Thymus (tissue), 11 donors: ENCODE data around the gene NID2. TPM values are rescaled to one million over a fixed set of nuclear protein-coding genes. Genes with fewer than 3 reads are reported as not detected.

Experiments used
- DNase-seq, 9 donors: peaks; one replicate each; pipeline ENCODE4 v3.0.0-alpha.2; 2013; ENCODE audit warnings: low spot score in 9 of 9, low read depth in 6 of 9, missing footprints in 1 of 9
- H3K27ac ChIP-seq, 2 donors: one replicate each; pipeline ENCODE4 v1.5.1; 2013; ENCODE audit warnings: control low read depth in 1 of 2, low read depth in 1 of 2, low read length in 1 of 2, mild to moderate bottlenecking in 1 of 2, moderate library complexity in 1 of 2
- H3K27me3 ChIP-seq, 2 donors: one replicate each; pipeline ENCODE4 v1.5.1; 2013; ENCODE audit warnings: low read length in 1 of 2; ENCODE audit not compliant: control insufficient read depth in 2 of 2, insufficient read depth in 1 of 2
- H3K36me3 ChIP-seq, 2 donors: one replicate each; pipeline ENCODE4 v1.5.1; 2013; ENCODE audit warnings: low read length in 1 of 2, mild to moderate bottlenecking in 1 of 2, moderate library complexity in 1 of 2; ENCODE audit not compliant: control insufficient read depth in 2 of 2, insufficient read depth in 2 of 2
- H3K4me1 ChIP-seq, 2 donors: one replicate each; pipeline ENCODE4 v1.5.1; 2013; ENCODE audit warnings: low read length in 2 of 2; ENCODE audit not compliant: control insufficient read depth in 2 of 2, insufficient read depth in 2 of 2
- H3K4me3 ChIP-seq, 2 donors: one replicate each; pipeline ENCODE4 v1.5.1; 2013; ENCODE audit warnings: low read length in 2 of 2, control low read depth in 1 of 2, mild to moderate bottlenecking in 1 of 2
- H3K9me3 ChIP-seq, 2 donors: one replicate each; pipeline ENCODE4 v1.5.1; 2013; ENCODE audit warnings: low read length in 1 of 2, mild to moderate bottlenecking in 1 of 2; ENCODE audit not compliant: control insufficient read depth in 2 of 2, insufficient read depth in 1 of 2
- WGBS: extraction: QIAGEN DNeasy Blood & Tissue Kit; methylation state at CpG from one replicate; pipeline ENCODE4 v1.1.7; 2013; 5-methylcytosine and 5-hydroxymethylcytosine counted together
- polyA plus RNA-seq: library from polyadenylated mRNA; stranded (reverse); fragments of 200-250 nt; gene quantifications from one replicate; pipeline ENCODE4 v1.2.3, GENCODE V29; 2013
- total RNA-seq: library from RNA; stranded (reverse); fragments of 120-200 nt; gene quantifications from one replicate; pipeline ENCODE4 v1.2.4, GENCODE V29; 2013
- donor health status: healthy.

The NID2 gene
- total and polyA plus RNA-seq, 2 donors, result 2.5 to 7.5 TPM

DNA sequence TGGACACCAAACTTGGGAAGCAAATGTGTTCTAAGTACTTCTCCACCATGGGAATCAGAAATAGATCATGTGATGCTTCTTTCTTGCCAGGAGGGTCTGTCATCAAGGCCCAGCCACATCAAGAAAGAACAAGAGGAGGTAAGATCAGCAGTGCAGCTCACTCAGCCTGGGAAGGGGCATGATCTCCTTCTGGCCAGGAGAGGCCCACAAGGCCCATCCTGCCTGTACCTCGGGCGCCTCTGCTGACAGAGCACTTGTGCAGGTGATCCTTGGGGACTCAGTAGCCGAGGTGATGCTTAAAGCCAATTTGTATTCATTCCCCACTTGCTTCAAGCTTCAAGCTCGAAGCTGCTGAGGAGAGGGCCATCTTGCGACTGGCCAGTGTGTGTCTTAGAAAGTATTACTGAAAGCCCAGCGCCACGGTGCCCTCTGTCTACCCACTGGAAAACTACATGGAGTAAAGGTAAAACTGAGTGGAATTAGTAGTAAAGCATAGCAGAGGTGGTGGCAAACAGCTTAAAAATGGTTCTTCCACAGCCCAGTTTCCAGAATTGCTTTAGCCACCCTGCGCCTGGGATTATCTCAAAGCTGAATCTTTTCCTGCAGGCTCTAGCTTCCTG lies 53.3 kb downstream of the NID2 start:
- Histone ChIP-seq H3K4me3 (no peak overlapping the region), H3K27me3 (no peaks in the 10 kb centered on the region), H3K36me3 (peaks cover 17 to 19% of the 10 kb centered on the region in 2 donors), H3K27ac (peak overlapping the region in 1 of 2 donors; percentile 49), H3K9me3 (no peaks in the 10 kb centered on the region), H3K4me1 (peaks cover 13 to 40% of the 10 kb centered on the region in 2 donors)
- DNase-seq, result no peak
- 96% methylated on average over 8 of the region's 8 CpGs for WGBS

DNA sequence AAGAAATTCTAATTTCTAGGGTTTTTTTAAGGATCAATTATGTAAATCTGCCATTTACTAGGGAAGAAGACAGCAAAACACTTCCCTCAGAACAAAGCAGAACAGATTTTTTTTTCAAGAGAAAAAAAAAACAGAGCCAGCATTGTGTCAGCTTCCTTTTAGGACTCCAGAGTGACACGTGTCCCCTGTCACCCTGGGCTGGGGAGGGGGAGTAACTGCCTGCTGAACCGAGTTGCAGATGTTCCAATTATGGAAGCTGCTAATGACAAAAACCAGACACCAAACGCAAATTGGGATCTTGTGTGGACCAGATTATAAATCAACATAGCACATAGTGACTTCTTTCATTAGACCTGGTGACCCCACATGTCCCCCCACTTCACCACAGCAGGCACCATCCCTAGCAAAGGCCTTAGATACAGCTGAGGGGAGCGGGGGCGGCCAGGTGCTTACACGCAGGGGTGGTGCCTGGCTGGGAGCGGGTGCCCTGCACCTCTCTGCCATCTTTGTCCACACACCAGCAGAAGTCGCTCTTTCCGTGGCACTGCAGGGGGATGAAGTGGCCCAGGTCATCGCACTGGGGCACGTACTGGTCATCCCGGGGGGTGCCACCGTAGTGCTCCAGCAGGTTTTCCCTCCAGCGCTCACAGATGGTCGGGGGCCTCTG lies 54.1 kb downstream of the NID2 start:
- peak overlapping the region in 1 of 2 donors; percentile 49 for H3K27ac ChIP-seq
- H3K36me3 ChIP-seq, result peaks cover 23 to 27% of the 10 kb centered on the region in 2 donors
- H3K27me3 ChIP-seq, result no peaks in the 10 kb centered on the region
- 77% methylated on average over 15 of the region's 15 CpGs for WGBS
- H3K4me3 ChIP-seq, result no peak overlapping the region
- no peak for DNase-seq
- no peaks in the 10 kb centered on the region for H3K9me3 ChIP-seq
- H3K4me1 ChIP-seq, result peaks cover 10 to 36% of the 10 kb centered on the region in 2 donors

- Histone ChIP-seq H3K27me3 (no peaks in the 10 kb centered on the region), H3K9me3 (no peaks in the 10 kb centered on the region), H3K4me3 (no peak overlapping the region), H3K36me3 (peaks cover 29 to 32% of the 10 kb centered on the region in 2 donors), H3K4me1 (peaks cover 6 to 30% of the 10 kb centered on the region in 2 donors), H3K27ac (no peak overlapping the region)
- 70% methylated on average over 11 of the region's 11 CpGs for WGBS
- DNase-seq, result peak in 1 of 9 donors; percentile 15
These were observed 54.8 kb downstream of the NID2 start for GRCh38 chr14:52013984-52014600.

DNA sequence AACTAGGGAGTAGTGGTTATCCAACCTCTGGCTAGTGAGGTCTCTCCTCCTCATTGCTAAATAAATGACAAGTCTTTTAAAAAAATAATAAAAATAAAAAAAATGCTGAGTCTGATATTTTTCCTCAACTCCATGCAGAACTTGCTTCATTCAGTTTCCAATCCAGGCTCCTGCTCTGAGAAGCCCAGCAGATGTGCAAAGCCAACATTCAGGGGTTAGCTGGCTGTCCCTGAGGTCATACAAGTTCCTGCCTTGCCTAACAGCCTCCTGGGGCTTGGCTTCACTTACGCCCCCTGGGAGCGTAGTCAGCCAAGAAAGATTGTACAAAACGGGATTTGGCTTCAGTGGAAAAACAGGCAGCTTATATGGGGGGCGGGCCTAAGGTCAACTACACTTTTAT lies 56.2 kb downstream of the NID2 start:
- peaks cover 6 to 20% of the 10 kb centered on the region in 2 donors for H3K4me1 ChIP-seq
- no peak overlapping the region for H3K4me3 ChIP-seq
- DNase-seq, result no peak
- no peak overlapping the region for H3K27ac ChIP-seq
- WGBS, result 94% methylated on average over 4 of the region's 4 CpGs
- H3K9me3 ChIP-seq, result no peaks in the 10 kb centered on the region
- H3K36me3 ChIP-seq, result peaks cover 40 to 45% of the 10 kb centered on the region in 2 donors
- no peaks in the 10 kb centered on the region for H3K27me3 ChIP-seq

DNA sequence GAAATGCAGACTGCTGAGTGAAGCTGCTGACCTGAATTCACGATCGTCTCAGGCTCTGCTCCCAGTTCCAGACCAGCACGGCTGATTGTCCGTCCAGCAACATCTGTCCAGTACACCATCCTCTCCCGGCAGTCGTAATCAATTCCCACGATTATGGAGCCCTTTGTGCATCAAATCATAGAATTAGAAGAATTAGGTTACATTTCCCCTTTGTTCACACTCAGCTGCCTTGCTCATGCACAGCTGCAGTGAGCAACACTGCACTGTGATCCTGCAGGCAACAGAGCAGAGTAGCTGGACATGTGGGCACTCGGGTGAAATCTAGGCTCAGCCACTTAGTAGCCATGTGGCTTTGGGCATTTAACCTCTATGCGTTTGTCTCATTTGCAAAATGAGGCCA lies 57.3 kb downstream of the NID2 start:
- DNase-seq, result no peak
- no peak overlapping the region for H3K4me3 ChIP-seq
- H3K4me1 ChIP-seq, result peaks cover 6 to 20% of the 10 kb centered on the region in 2 donors
- no peaks in the 10 kb centered on the region for H3K9me3 ChIP-seq
- 96% methylated on average over 9 of the region's 9 CpGs for WGBS
- H3K27me3 ChIP-seq, result no peaks in the 10 kb centered on the region
- peaks cover 41 to 55% of the 10 kb centered on the region in 2 donors for H3K36me3 ChIP-seq
- no peak overlapping the region for H3K27ac ChIP-seq

DNA sequence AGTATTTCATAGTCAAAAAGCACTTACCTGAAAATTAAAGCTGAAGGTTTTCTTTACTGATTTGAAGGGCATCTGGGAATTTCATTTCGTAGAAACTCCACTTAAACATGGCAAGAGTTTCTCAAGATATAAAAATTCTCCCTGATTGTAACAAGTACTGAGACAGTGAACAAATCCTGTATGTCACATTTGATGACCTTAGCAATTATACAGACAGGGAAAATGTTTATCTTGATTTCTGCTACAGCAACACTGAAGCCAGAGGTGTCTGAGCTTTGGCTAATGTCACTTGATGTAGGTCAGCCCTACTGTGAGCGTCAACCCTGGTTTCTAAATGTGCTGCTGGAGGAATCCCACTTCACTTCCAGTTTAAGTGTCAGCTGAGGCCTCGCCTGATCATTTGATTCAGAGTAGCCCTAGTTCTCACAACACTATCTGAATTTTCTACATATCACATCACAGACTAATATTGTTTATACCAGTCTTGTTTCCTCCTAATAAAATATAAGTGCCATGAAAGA lies 58.6 kb downstream of the NID2 start:
- Histone ChIP-seq H3K4me1 (peaks cover 6 to 15% of the 10 kb centered on the region in 2 donors), H3K27me3 (no peaks in the 10 kb centered on the region), H3K9me3 (no peaks in the 10 kb centered on the region), H3K27ac (no peak overlapping the region), H3K36me3 (peaks cover 54 to 68% of the 10 kb centered on the region in 2 donors), H3K4me3 (no peak overlapping the region)
- no peak for DNase-seq
- 99% methylated on average over 3 of the region's 3 CpGs for WGBS

DNA sequence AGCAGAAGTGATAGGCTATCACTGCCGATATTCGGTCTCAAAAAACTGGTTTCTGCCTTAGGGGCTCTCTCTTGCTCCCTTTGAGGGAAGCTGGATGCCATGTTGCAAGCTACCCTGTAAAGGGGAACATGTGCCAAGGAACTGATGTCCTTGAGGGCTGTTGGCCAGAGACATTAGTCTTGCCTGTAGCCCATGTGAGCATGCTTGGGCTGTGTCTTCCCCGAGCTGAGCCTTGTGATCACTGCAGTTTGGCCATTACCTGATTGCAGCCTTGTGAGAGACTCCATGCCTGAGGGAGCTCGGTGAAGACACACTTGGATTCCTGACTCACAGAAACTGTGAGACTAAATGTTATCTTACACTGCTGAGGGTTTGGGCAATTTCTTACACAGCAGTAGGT lies 60.7 kb downstream of the NID2 start:
- peaks cover 56 to 88% of the 10 kb centered on the region in 2 donors for H3K36me3 ChIP-seq
- H3K4me3 ChIP-seq, result no peak overlapping the region
- no peaks in the 10 kb centered on the region for H3K27me3 ChIP-seq
- no peaks in the 10 kb centered on the region for H3K4me1 ChIP-seq
- no peaks in the 10 kb centered on the region for H3K9me3 ChIP-seq
- no peak for DNase-seq
- no peak overlapping the region for H3K27ac ChIP-seq
- 99% methylated on average over 4 of the region's 4 CpGs for WGBS

DNA sequence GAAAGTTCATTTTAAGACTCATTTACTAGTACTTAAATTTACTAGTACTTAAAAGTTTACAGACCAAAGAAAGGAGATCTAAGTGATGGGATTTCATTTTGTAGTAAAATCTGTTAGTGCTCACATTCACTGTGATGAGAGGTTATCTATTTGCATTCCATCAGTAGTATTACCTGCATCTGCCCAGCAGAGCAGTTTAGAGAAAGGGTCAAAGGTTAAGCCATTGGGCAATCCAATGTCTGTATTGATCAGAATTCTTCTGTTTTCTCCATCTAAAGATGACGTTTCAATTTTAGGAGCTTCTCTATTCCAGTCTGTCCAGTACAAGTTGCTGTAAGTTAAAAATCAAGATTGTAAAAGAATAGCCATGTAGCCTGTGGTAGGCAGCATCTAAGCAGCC lies 61.2 kb downstream of the NID2 start:
- no peak overlapping the region for H3K27ac ChIP-seq
- H3K27me3 ChIP-seq, result no peaks in the 10 kb centered on the region
- H3K4me3 ChIP-seq, result no peak overlapping the region
- H3K9me3 ChIP-seq, result no peaks in the 10 kb centered on the region
- H3K36me3 ChIP-seq, result peaks cover 54 to 93% of the 10 kb centered on the region in 2 donors
- 96% methylated on average over 1 of the region's 1 CpG for WGBS
- H3K4me1 ChIP-seq, result no peaks in the 10 kb centered on the region
- DNase-seq, result no peak

DNA sequence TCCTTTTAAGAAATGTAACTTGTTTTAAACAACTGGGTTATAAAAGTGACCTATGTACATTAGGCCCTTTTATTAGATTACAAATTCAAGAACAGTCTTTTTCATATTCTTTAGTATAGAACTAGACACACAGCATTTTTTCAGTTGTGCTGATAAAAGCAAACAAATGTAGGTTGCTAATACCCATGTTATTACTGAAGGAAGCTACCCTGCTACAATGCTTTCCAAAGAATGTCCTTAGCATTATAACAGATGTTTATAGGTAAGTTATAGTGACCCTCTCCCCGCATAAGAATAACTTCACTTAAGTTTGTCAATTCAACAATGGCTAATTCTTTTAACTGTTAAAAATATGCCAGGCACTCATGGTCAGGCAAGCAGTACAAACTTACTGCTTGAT lies 61.6 kb downstream of the NID2 start:
- H3K4me3 ChIP-seq, result no peak overlapping the region
- no peak overlapping the region for H3K27ac ChIP-seq
- WGBS, result 96% methylated on average over 1 of the region's 1 CpG
- no peaks in the 10 kb centered on the region for H3K4me1 ChIP-seq
- H3K9me3 ChIP-seq, result no peaks in the 10 kb centered on the region
- no peaks in the 10 kb centered on the region for H3K27me3 ChIP-seq
- no peak for DNase-seq
- H3K36me3 ChIP-seq, result peaks cover 56 to 94% of the 10 kb centered on the region in 2 donors
